Uterus (tissue), 2 donors: ENCODE data around the gene THBS3.

Experiments used
- POLR2A ChIP-seq, 2 donors: fragments of 450-650 bp; IDR thresholded peaks; one replicate each; pipeline ENCODE4 v1.6.1; 2016; ENCODE audit warnings: antibody characterized with exemption in 2 of 2, mild to moderate bottlenecking in 1 of 2, moderate library complexity in 1 of 2
- TF ChIP-seq, protein P1 (sequence below), 4 experiments: fragments of 200-600 bp in 2 of 4; fragments of 450-650 bp in 2 of 4; sonication (generic) in 2 of 4; IDR thresholded peaks; one replicate each; pipeline ENCODE4 v1.5.1; 2016 to 2019; ENCODE audit warnings: antibody characterized with exemption in 4 of 4, mild to moderate bottlenecking in 2 of 4, moderate library complexity in 1 of 4

GRCh38 chr1:155250246-155250632 lies 42.5 kb upstream of the THBS3 start:
- TF ChIP-seq, protein P1, sequence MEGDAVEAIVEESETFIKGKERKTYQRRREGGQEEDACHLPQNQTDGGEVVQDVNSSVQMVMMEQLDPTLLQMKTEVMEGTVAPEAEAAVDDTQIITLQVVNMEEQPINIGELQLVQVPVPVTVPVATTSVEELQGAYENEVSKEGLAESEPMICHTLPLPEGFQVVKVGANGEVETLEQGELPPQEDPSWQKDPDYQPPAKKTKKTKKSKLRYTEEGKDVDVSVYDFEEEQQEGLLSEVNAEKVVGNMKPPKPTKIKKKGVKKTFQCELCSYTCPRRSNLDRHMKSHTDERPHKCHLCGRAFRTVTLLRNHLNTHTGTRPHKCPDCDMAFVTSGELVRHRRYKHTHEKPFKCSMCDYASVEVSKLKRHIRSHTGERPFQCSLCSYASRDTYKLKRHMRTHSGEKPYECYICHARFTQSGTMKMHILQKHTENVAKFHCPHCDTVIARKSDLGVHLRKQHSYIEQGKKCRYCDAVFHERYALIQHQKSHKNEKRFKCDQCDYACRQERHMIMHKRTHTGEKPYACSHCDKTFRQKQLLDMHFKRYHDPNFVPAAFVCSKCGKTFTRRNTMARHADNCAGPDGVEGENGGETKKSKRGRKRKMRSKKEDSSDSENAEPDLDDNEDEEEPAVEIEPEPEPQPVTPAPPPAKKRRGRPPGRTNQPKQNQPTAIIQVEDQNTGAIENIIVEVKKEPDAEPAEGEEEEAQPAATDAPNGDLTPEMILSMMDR (IDR thresholded peaks at IDR 0.05) = no peak
- TF ChIP-seq POLR2A (IDR thresholded peaks at IDR 0.05) = no peak
